Astrocyte (in vitro differentiated cells and primary cell): ENCODE data around the gene PLD1. TPM values are rescaled to one million over a fixed set of nuclear protein-coding genes. Genes with fewer than 3 reads are reported as not detected.

Source experiments
- DNase-seq: peaks from one replicate; pipeline ENCODE4 v3.0.0-alpha.2; 2010; ENCODE audit warnings: low read depth
- FAIRE-seq: peaks from 2 replicates; lab custom pipeline; 2011; peaks lifted over from hg19 to GRCh38; lab: Jason Lieb, UNC
- H2AFZ ChIP-seq: 2 replicates; pipeline ENCODE4 v1.6.0; 2012; ENCODE audit warnings: low read depth, low read length, inconsistent platforms
- H3K27ac ChIP-seq: 2 replicates; pipeline ENCODE4 v1.5.1; 2011; ENCODE audit warnings: low read depth, low read length, inconsistent platforms
- H3K27me3 ChIP-seq: 2 replicates; pipeline ENCODE4 v1.6.0; 2011; ENCODE audit warnings: low read length, inconsistent platforms; ENCODE audit not compliant: insufficient read depth
- H3K36me3 ChIP-seq: 2 replicates; pipeline ENCODE4 v1.5.1; 2011; ENCODE audit warnings: low read length, inconsistent platforms; ENCODE audit not compliant: insufficient read depth
- H3K4me1 ChIP-seq: 2 replicates; pipeline ENCODE4 v1.5.1; 2011; ENCODE audit warnings: low read length, inconsistent platforms; ENCODE audit not compliant: insufficient read depth
- H3K4me2 ChIP-seq: 2 replicates; pipeline ENCODE4 v1.6.0; 2012; ENCODE audit warnings: low read length, inconsistent platforms
- H3K4me3 ChIP-seq: 2 replicates; pipeline ENCODE4 v1.5.1; 2011; ENCODE audit warnings: low read depth, mild to moderate bottlenecking, low read length, inconsistent platforms; ENCODE audit not compliant: insufficient read depth
- H3K79me2 ChIP-seq: 2 replicates; pipeline ENCODE4 v1.6.0; 2012; ENCODE audit warnings: mild to moderate bottlenecking, low read length, inconsistent platforms; ENCODE audit not compliant: insufficient read depth
- H3K9ac ChIP-seq: 2 replicates; pipeline ENCODE4 v1.6.0; 2012; ENCODE audit warnings: mild to moderate bottlenecking, low read length, inconsistent platforms
- H3K9me3 ChIP-seq: 2 replicates; pipeline ENCODE4 v1.5.1; 2012; ENCODE audit warnings: low read depth, mild to moderate bottlenecking, low read length, inconsistent platforms; ENCODE audit not compliant: insufficient read depth
- H4K20me1 ChIP-seq: 2 replicates; pipeline ENCODE4 v1.6.0; 2012; ENCODE audit warnings: low read length, inconsistent platforms; ENCODE audit not compliant: insufficient read depth
- H3K27ac Mint-ChIP-seq: one replicate; pipeline ENCODE4 v1.8.0; 2021; ENCODE audit warnings: mild to moderate bottlenecking, mixed read lengths; ENCODE audit not compliant: unreplicated experiment
- H3K27me3 Mint-ChIP-seq: one replicate; pipeline ENCODE4 v1.8.0; 2021; ENCODE audit warnings: low read depth, mixed read lengths; ENCODE audit not compliant: unreplicated experiment
- H3K36me3 Mint-ChIP-seq: one replicate; pipeline ENCODE4 v1.8.0; 2021; ENCODE audit warnings: low read depth, mixed read lengths; ENCODE audit not compliant: unreplicated experiment
- H3K4me1 Mint-ChIP-seq: one replicate; pipeline ENCODE4 v1.8.0; 2021; ENCODE audit warnings: low read depth, mixed read lengths; ENCODE audit not compliant: unreplicated experiment
- H3K4me3 Mint-ChIP-seq: one replicate; pipeline ENCODE4 v1.8.0; 2021; ENCODE audit warnings: mild to moderate bottlenecking, moderate library complexity, mixed read lengths; ENCODE audit not compliant: unreplicated experiment
- H3K9me3 Mint-ChIP-seq: one replicate; pipeline ENCODE4 v1.8.0; 2021; ENCODE audit warnings: mild to moderate bottlenecking, mixed read lengths; ENCODE audit not compliant: unreplicated experiment
- CTCF ChIP-seq: IDR thresholded peaks from 2 replicates; pipeline ENCODE4 v1.5.1; 2011; ENCODE audit warnings: low read depth, mild to moderate bottlenecking, inconsistent platforms, low read length, moderate library complexity; ENCODE audit not compliant: insufficient read depth
- EZH2 ChIP-seq: IDR thresholded peaks from 2 replicates; pipeline ENCODE4 v1.6.1; 2012; ENCODE audit warnings: mild to moderate bottlenecking, low read length, inconsistent platforms; ENCODE audit not compliant: insufficient read depth
- total RNA-seq: library from RNA; stranded (reverse); gene quantifications from 2 replicates; pipeline ENCODE4 v1.2.1, GENCODE V29; 2021

PLD1 gene
- total RNA-seq, 1 donor from 2014 or later = 21.5 TPM

- Histone ChIP-seq H4K20me1 (no peaks in the 10 kb centered on the region), H3K4me3 (no peak overlapping the region), H3K27ac (no peak overlapping the region), H3K4me1 (no peaks in the 10 kb centered on the region), H2AFZ (no peak overlapping the region), H3K4me2 (no peak overlapping the region), H3K9ac (no peak overlapping the region), H3K9me3 (no peaks in the 10 kb centered on the region), H3K79me2 (no peaks in the 10 kb centered on the region), H3K36me3 (no peaks in the 10 kb centered on the region), H3K27me3 (no peaks in the 10 kb centered on the region)
- H3K36me3 Mint-ChIP-seq = peaks cover 10% of the 10 kb centered on the region
- TF ChIP-seq EZH2 (no peak), CTCF (no peak)
- no peak overlapping the region for H3K27ac Mint-ChIP-seq
- FAIRE-seq = no peak
- no peaks in the 10 kb centered on the region for H3K27me3 Mint-ChIP-seq
- DNase-seq = no peak
- H3K4me1 Mint-ChIP-seq = no peaks in the 10 kb centered on the region
- no peak overlapping the region for H3K4me3 Mint-ChIP-seq
- H3K9me3 Mint-ChIP-seq = no peaks in the 10 kb centered on the region
These were observed 133.6 kb downstream of the PLD1 start for GRCh38 chr3:171676601-171677175.

- no peak overlapping the region for H3K27ac Mint-ChIP-seq
- no peaks in the 10 kb centered on the region for H3K9me3 Mint-ChIP-seq
- no peak overlapping the region for H3K4me3 ChIP-seq
- H3K4me3 Mint-ChIP-seq = no peak overlapping the region
- no peaks in the 10 kb centered on the region for H3K27me3 Mint-ChIP-seq
- no peak for FAIRE-seq
- H3K36me3 ChIP-seq = no peaks in the 10 kb centered on the region
- no peaks in the 10 kb centered on the region for H3K79me2 ChIP-seq
- no peak overlapping the region for H3K4me2 ChIP-seq
- H3K27ac ChIP-seq = no peak overlapping the region
- no peaks in the 10 kb centered on the region for H3K27me3 ChIP-seq
- peaks cover 13% of the 10 kb centered on the region for H3K36me3 Mint-ChIP-seq
- DNase-seq = no peak
- no peak overlapping the region for H2AFZ ChIP-seq
- no peaks in the 10 kb centered on the region for H3K4me1 Mint-ChIP-seq
- no peaks in the 10 kb centered on the region for H4K20me1 ChIP-seq
- TF ChIP-seq EZH2 = no peak
- TF ChIP-seq CTCF = no peak
- H3K4me1 ChIP-seq = no peaks in the 10 kb centered on the region
- H3K9ac ChIP-seq = no peak overlapping the region
- no peaks in the 10 kb centered on the region for H3K9me3 ChIP-seq
These were observed 136.3 kb downstream of the PLD1 start for GRCh38 chr3:171673951-171674350.

GRCh38 chr3:171672538-171672937, 137.7 kb downstream of the PLD1 start:
- FAIRE-seq = no peak
- H3K9me3 ChIP-seq = no peaks in the 10 kb centered on the region
- peaks cover 18% of the 10 kb centered on the region for H3K36me3 Mint-ChIP-seq

More at GRCh38 chr3:171672538-171672937, 137.7 kb downstream of the PLD1 start:
- Mint-ChIP-seq H3K4me1 (no peaks in the 10 kb centered on the region), H3K27ac (no peak overlapping the region), H3K4me3 (no peak overlapping the region), H3K9me3 (no peaks in the 10 kb centered on the region), H3K27me3 (no peaks in the 10 kb centered on the region)
- no peaks in the 10 kb centered on the region for H3K79me2 ChIP-seq
- no peaks in the 10 kb centered on the region for H3K36me3 ChIP-seq
- no peak overlapping the region for H3K4me3 ChIP-seq
- H3K9ac ChIP-seq = no peak overlapping the region
- no peak for TF ChIP-seq CTCF
- H3K4me1 ChIP-seq = no peaks in the 10 kb centered on the region
- H3K27ac ChIP-seq = no peak overlapping the region
- no peak for DNase-seq
- no peak overlapping the region for H2AFZ ChIP-seq
- no peaks in the 10 kb centered on the region for H3K27me3 ChIP-seq
- H3K4me2 ChIP-seq = no peak overlapping the region
- H4K20me1 ChIP-seq = no peaks in the 10 kb centered on the region
